HepG2 (cell line): Measurements from ENCODE around the gene CDC37L1. TPM values are rescaled to one million over a fixed set of nuclear protein-coding genes. Genes with fewer than 3 reads are reported as not detected.
"Not testable (repeated sequence)": the region's sequence is repeated elsewhere in the genome, so short reads cannot be mapped to it uniquely, and the experiment has no call there.

Experiments
- ATAC-seq: fragments of 200-7000 bp; cut with Tn5 transposase; 3 replicates; pipeline ENCODE4 v1.9.1; 2020; ENCODE audit warnings: mild to moderate bottlenecking, moderate library complexity
- BruUV-seq: library from RNA; stranded (reverse); fragments of 400-500 nt; replicated peaks from 2 replicates; lab custom pipeline; 2021; lab: Mats Ljungman, UMichigan
- CTCF ChIA-PET: fragments of 300-600 bp; formaldehyde crosslinking; extraction: SDS; loops from one replicate; lab custom pipeline; 2021; ENCODE audit warnings: low total read pairs, inconsistent platforms, low intra/inter-chr PET ratio; lab: Yijun Ruan, JAX
- POLR2A ChIA-PET: fragments of 350-600 bp; sonication (Branson Sonifier 250); formaldehyde crosslinking; loops from one replicate; lab custom pipeline; 2020; ENCODE audit warnings: antibody characterized with exemption, inconsistent platforms; lab: Yijun Ruan, JAX
- DNase-seq: peaks from one replicate; pipeline ENCODE4 v3.0.0-alpha.2; 2015; ENCODE audit warnings: low spot score
- FAIRE-seq: peaks from 3 replicates; lab custom pipeline; 2011; peaks lifted over from hg19 to GRCh38; lab: Jason Lieb, UNC
- H2AFZ ChIP-seq: one replicate; pipeline ENCODE4 v1.6.1; 2011; ENCODE audit warnings: low read length, inconsistent platforms
- H3K27ac ChIP-seq: fragments of 300-600 bp; 3 replicates; pipeline ENCODE4 v1.8.0; 2011; ENCODE audit warnings: mixed run types, mild to moderate bottlenecking, mixed read lengths, low read length, inconsistent platforms; ENCODE audit not compliant: insufficient read depth; ENCODE audit errors: extremely low read length
- H3K27me3 ChIP-seq, 2 experiments: fragments of 200-600 bp in 1 of 2; 2 replicates in 1 of 2; 3 replicates in 1 of 2; pipeline versions ENCODE4 v1.6.0 to v1.8.0; 2011; ENCODE audit warnings: low read length in 2 of 2, mild to moderate bottlenecking in 2 of 2, moderate library complexity in 2 of 2, inconsistent platforms in 1 of 2; ENCODE audit not compliant: insufficient read depth in 2 of 2, control insufficient read depth in 1 of 2
- H3K36me3 ChIP-seq, 2 experiments: fragments of 200-600 bp in 1 of 2; replicated peaks in 1 of 2; 2 replicates in 1 of 2; 3 replicates in 1 of 2; pipeline versions ENCODE4 v1.5.1 to v1.8.0; 2011; ENCODE audit warnings: low read length in 2 of 2, inconsistent platforms in 1 of 2; ENCODE audit not compliant: insufficient read depth in 2 of 2, control insufficient read depth in 1 of 2
- H3K4me1 ChIP-seq: 2 replicates; pipeline ENCODE4 v1.5.1; 2012; ENCODE audit warnings: low read length, inconsistent platforms; ENCODE audit not compliant: insufficient read depth
- H3K4me2 ChIP-seq: 2 replicates; pipeline ENCODE4 v1.6.0; 2011; ENCODE audit warnings: low read depth, low read length, inconsistent platforms
- H3K4me3 ChIP-seq, 3 experiments: fragments of 200-600 bp in 1 of 3; sonication (generic), shearing (Covaris generic) in 1 of 3; replicated peaks in 1 of 3; 2 replicates each; pipeline ENCODE4 v1.5.1; 2011 to 2016; ENCODE audit warnings: low read length in 3 of 3, inconsistent platforms in 2 of 3, low read depth in 2 of 3, mild to moderate bottlenecking in 2 of 3, control low read depth in 1 of 3, mixed read lengths in 1 of 3; ENCODE audit not compliant: insufficient read depth in 1 of 3
- H3K79me2 ChIP-seq: one replicate; pipeline ENCODE4 v1.6.1; 2011; ENCODE audit warnings: low read length, inconsistent platforms; ENCODE audit not compliant: insufficient read depth
- H3K9ac ChIP-seq: 2 replicates; pipeline ENCODE4 v1.6.0; 2011; ENCODE audit warnings: mild to moderate bottlenecking, low read depth, low read length, inconsistent platforms; ENCODE audit not compliant: insufficient read depth
- H3K9me3 ChIP-seq: 2 replicates; pipeline ENCODE4 v1.5.1; 2012; ENCODE audit warnings: mild to moderate bottlenecking, low read length
- H4K20me1 ChIP-seq: 2 replicates; pipeline ENCODE4 v1.6.0; 2011; ENCODE audit warnings: inconsistent platforms, mild to moderate bottlenecking, low read length, moderate library complexity; ENCODE audit not compliant: insufficient read depth
- CHD2 ChIP-seq: IDR thresholded peaks from 2 replicates; pipeline ENCODE4 v1.6.1; 2011; ENCODE audit warnings: low read depth, low read length, improper control_type of control experiment
- GPN1 ChIP-seq: sonication (generic); formaldehyde crosslinking; IDR thresholded peaks from 2 replicates; pipeline ENCODE4 v1.5.1; 2020; ENCODE audit warnings: missing genetic modification reagents, borderline replicate concordance
- KDM2A ChIP-seq: sonication (generic); formaldehyde crosslinking; IDR thresholded peaks from 2 replicates; pipeline ENCODE4 v1.4.0; 2020; ENCODE audit warnings: low read depth, missing genetic modification reagents, borderline replicate concordance
- RCOR2 ChIP-seq: IDR thresholded peaks from 2 replicates; pipeline ENCODE4 v1.6.1; 2016; ENCODE audit warnings: missing biosample characterization, missing genetic modification reagents
- ZBTB25 ChIP-seq: IDR thresholded peaks from 2 replicates; pipeline ENCODE4 v1.6.1; 2018; ENCODE audit warnings: missing genetic modification reagents
- ZSCAN30 ChIP-seq: sonication (generic); formaldehyde crosslinking; IDR thresholded peaks from 2 replicates; pipeline ENCODE4 v1.5.0; 2020; ENCODE audit warnings: mild to moderate bottlenecking, missing genetic modification reagents
- WGBS: methylation state at CpG from one replicate; pipeline ENCODE4 v1.1.6; 2017; ENCODE audit warnings: low lambda C conversion rate; 5-methylcytosine and 5-hydroxymethylcytosine counted together
- in situ Hi-C: cut with HindIII; loops from 2 replicates; pipeline ENCODE4 v1.10.0; 2017; ENCODE audit warnings: low pct_unique_long_range_greater_than_20kb; ENCODE audit not compliant: extremely low pct_ligation_motif_present
- intact Hi-C: fragments of 100-400 bp; cut with micrococcal nuclease; formaldehyde crosslinking; loops from one replicate; pipeline ENCODE4 v1.10.0; 2022; ENCODE audit not compliant: unreplicated experiment
- polyA plus RNA-seq, 8 experiments: library from polyadenylated mRNA; depleted of rRNA in 3 of 8; stranded (reverse) in 7 of 8; unstranded in 1 of 8; fragments of >200 nt; fragmentation: Illumina TruSeq in 4 of 8; extraction: Trizol in 4 of 8; gene quantifications; 2 replicates each; pipeline versions ENCODE4 v1.2.1 to v1.2.3, GENCODE V29; 2011 to 2016; ENCODE audit warnings: low read depth in 4 of 8, missing spikeins in 1 of 8, mixed read lengths in 1 of 8; ENCODE audit not compliant: insufficient read depth in 1 of 8
- total RNA-seq, 5 experiments: library from RNA; depleted of rRNA; stranded (reverse); fragments of >200 nt; fragmentation: Illumina TruSeq; extraction: Trizol; gene quantifications; 2 replicates each; pipeline ENCODE4 v1.2.3, GENCODE V29; 2016; ENCODE audit warnings: low read depth in 1 of 5

The CDC37L1 gene
- total and polyA plus RNA-seq, 2 of the 13 experiments (the other 11 are each of a cell fraction or from before 2014, with no cell fraction given): 5.5 to 17.0 TPM

GRCh38 chr9:4654538-4654937, 24.8 kb upstream of the CDC37L1 start:
- intact Hi-C loops: no loop called here
- Histone ChIP-seq H3K9me3 (no peaks in the 10 kb centered on the region), H3K36me3 (no peaks in the 10 kb centered on the region; a peak in 1 of 5 replicates), H4K20me1 (no peaks in the 10 kb centered on the region), H3K79me2 (no peaks in the 10 kb centered on the region), H3K27ac (no peak overlapping the region), H2AFZ (no peak overlapping the region), H3K4me2 (no peak overlapping the region), H3K4me3 (no peak overlapping the region), H3K27me3 (no peaks in the 10 kb centered on the region), H3K4me1 (peaks cover 20% of the 10 kb centered on the region), H3K9ac (no peak overlapping the region)
- FAIRE-seq (no peak), ATAC-seq (no peak), DNase-seq (no peak)
- CTCF ChIA-PET: no interaction called here
- WGBS: 78% methylated on average over 9 of the region's 10 CpGs
- in situ Hi-C loops: no loop called here
- TF ChIP-seq KDM2A (CRISPR knock-in tag): no peak
- no peak for TF ChIP-seq RCOR2 (CRISPR knock-in tag)
- no peak for TF ChIP-seq CHD2
- no peak for TF ChIP-seq ZSCAN30
- TF ChIP-seq GPN1 (CRISPR knock-in tag): no peak
- TF ChIP-seq ZBTB25 (CRISPR knock-in tag): no peak
- POLR2A ChIA-PET: no interaction called here
- BruUV-seq: no TSS peak

- in situ Hi-C loops, H2AFZ ChIP-seq, H3K27me3 ChIP-seq, H3K36me3 ChIP-seq, FAIRE-seq, H3K9ac ChIP-seq, H3K4me3 ChIP-seq, H3K79me2 ChIP-seq, BruUV-seq, H3K27ac ChIP-seq, H3K4me2 ChIP-seq, H3K9me3 ChIP-seq, ATAC-seq, H4K20me1 ChIP-seq, CTCF ChIA-PET, intact Hi-C loops, DNase-seq: not testable (repeated sequence)
- POLR2A ChIA-PET: interaction anchor here (0.9 to 1.7 kb wide), 2 partner anchors 22 to 23 kb away, joined by 4 read pairs; partner anchors contain the start of gene CDC37L1
- WGBS: 88% methylated on average over 3 of the region's 3 CpGs
- H3K4me1 ChIP-seq: peaks cover 21% of the 10 kb centered on the region
Observed at GRCh38 chr9:4656196-4656595, 23.2 kb upstream of the CDC37L1 start.
